SK-N-SH (cell line): ENCODE measurements around the gene CCDC93.

Experiments used
- CHD2 ChIP-seq: fragments of 150-350 bp; IDR thresholded peaks from 2 replicates; pipeline ENCODE4 v1.6.1; 2018; ENCODE audit warnings: low read length; ENCODE audit not compliant: partially characterized antibody
- EP300 ChIP-seq, 2 experiments: IDR thresholded peaks; 2 replicates each; pipeline versions ENCODE4 v1.4.0 to v1.6.1; 2012; ENCODE audit warnings: borderline replicate concordance in 1 of 2, low read depth in 1 of 2, low read length in 1 of 2
- TF ChIP-seq, protein P1 (sequence below): fragments of 200-600 bp; sonication (generic); IDR thresholded peaks from 2 replicates; pipeline ENCODE4 v1.6.1; 2017; ENCODE audit warnings: antibody characterized with exemption, mild to moderate bottlenecking, moderate library complexity
- TF ChIP-seq, protein P2 (sequence below): IDR thresholded peaks from 2 replicates; pipeline ENCODE4 v1.4.0; 2012; ENCODE audit warnings: low read depth, borderline replicate concordance

DNA sequence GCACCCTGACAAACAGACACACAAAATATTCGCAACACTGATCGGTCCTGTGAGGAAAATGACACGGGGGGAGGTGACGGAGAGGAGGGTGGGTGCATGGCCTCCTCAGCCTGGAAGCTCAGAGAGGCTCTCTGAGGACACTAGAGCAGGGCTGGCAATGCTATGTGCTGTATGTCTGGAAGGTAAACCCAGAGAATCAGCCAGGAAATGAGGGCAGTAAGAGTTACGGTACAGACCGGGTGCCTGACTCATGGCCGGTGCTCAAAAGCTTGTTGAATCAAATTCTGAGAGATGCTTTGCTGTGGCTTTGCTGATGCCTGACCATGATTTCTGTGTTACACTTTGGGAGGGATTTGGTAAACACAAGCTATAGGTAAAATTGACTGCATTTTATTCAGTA lies 81.9 kb downstream of the CCDC93 start:
- TF ChIP-seq EP300 (IDR thresholded peaks at IDR 0.05; ENCODE audit: borderline replicate concordance in 1 of 2, low read depth in 1 of 2, low read length in 1 of 2) (no peak), CHD2 (no peak)
- TF ChIP-seq, protein P1, sequence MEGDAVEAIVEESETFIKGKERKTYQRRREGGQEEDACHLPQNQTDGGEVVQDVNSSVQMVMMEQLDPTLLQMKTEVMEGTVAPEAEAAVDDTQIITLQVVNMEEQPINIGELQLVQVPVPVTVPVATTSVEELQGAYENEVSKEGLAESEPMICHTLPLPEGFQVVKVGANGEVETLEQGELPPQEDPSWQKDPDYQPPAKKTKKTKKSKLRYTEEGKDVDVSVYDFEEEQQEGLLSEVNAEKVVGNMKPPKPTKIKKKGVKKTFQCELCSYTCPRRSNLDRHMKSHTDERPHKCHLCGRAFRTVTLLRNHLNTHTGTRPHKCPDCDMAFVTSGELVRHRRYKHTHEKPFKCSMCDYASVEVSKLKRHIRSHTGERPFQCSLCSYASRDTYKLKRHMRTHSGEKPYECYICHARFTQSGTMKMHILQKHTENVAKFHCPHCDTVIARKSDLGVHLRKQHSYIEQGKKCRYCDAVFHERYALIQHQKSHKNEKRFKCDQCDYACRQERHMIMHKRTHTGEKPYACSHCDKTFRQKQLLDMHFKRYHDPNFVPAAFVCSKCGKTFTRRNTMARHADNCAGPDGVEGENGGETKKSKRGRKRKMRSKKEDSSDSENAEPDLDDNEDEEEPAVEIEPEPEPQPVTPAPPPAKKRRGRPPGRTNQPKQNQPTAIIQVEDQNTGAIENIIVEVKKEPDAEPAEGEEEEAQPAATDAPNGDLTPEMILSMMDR = no peak
- TF ChIP-seq, protein P2, sequence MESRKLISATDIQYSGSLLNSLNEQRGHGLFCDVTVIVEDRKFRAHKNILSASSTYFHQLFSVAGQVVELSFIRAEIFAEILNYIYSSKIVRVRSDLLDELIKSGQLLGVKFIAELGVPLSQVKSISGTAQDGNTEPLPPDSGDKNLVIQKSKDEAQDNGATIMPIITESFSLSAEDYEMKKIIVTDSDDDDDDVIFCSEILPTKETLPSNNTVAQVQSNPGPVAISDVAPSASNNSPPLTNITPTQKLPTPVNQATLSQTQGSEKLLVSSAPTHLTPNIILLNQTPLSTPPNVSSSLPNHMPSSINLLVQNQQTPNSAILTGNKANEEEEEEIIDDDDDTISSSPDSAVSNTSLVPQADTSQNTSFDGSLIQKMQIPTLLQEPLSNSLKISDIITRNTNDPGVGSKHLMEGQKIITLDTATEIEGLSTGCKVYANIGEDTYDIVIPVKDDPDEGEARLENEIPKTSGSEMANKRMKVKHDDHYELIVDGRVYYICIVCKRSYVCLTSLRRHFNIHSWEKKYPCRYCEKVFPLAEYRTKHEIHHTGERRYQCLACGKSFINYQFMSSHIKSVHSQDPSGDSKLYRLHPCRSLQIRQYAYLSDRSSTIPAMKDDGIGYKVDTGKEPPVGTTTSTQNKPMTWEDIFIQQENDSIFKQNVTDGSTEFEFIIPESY = no peak
